Gastrocnemius medialis (tissue), 4 donors: ENCODE measurements around the gene MYH9. TPM values are rescaled to one million over a fixed set of nuclear protein-coding genes. Genes with fewer than 3 reads are reported as not detected.
A peak's percentile ranks its signal among the peaks of the same experiment; 100 is the strongest.

Source experiments
- ATAC-seq, 2 donors: fragments of 150-250 bp; one replicate each; pipeline ENCODE4 v1.9.1; 2016
- DNase-seq, 2 donors: peaks; one replicate each; pipeline ENCODE4 v3.0.0-alpha.2; 2019
- H3K27ac ChIP-seq, 4 donors: fragments of 200-600 bp; sonication (generic); 1 replicate in 1 of 4; 2 replicates in 3 of 4; pipeline ENCODE4 v1.5.1; 2016 to 2018; ENCODE audit warnings: mild to moderate bottlenecking in 2 of 4, moderate library complexity in 1 of 4
- H3K27me3 ChIP-seq, 3 donors: fragments of 200-600 bp; sonication (generic) in 2 of 3; 1 replicate in 1 of 3; 2 replicates in 2 of 3; pipeline versions ENCODE4 v1.5.1 to v1.6.0; 2016 to 2019; ENCODE audit warnings: mild to moderate bottlenecking in 1 of 3, moderate library complexity in 1 of 3
- H3K36me3 ChIP-seq, 2 donors: fragments of 200-600 bp; sonication (generic) in 1 of 2; one replicate each; pipeline ENCODE4 v1.5.1; 2017 to 2018
- H3K4me1 ChIP-seq, 2 donors: fragments of 200-600 bp; sonication (generic) in 1 of 2; one replicate each; pipeline ENCODE4 v1.5.1; 2016 to 2017; ENCODE audit warnings: mild to moderate bottlenecking in 2 of 2
- H3K4me3 ChIP-seq, 4 donors: fragments of 200-600 bp; sonication (generic) in 3 of 4; 1 replicate in 1 of 4; 2 replicates in 3 of 4; pipeline ENCODE4 v1.5.1; 2016 to 2019; ENCODE audit warnings: mild to moderate bottlenecking in 2 of 4
- H3K9me3 ChIP-seq, 3 donors: fragments of 200-600 bp; sonication (generic) in 2 of 3; 1 replicate in 1 of 3; 2 replicates in 2 of 3; pipeline ENCODE4 v1.5.1; 2016 to 2019
- POLR2A ChIP-seq, 2 donors: fragments of 450-650 bp; IDR thresholded peaks; one replicate each; pipeline ENCODE4 v1.6.1; 2017; ENCODE audit warnings: antibody characterized with exemption in 2 of 2, mild to moderate bottlenecking in 2 of 2, moderate library complexity in 2 of 2
- in situ Hi-C, 4 donors: fragments of 200-750 bp; cut with MboI; loops; one replicate each; pipeline versions ENCODE4 v1.15.0 to v1.8.0; 2017; ENCODE audit warnings: low sequenced_read_pairs in 4 of 4
- intact Hi-C: fragments of 100-400 bp; cut with DNase I; formaldehyde crosslinking; loops from one replicate; pipeline ENCODE4 v1.15.1; 2023; ENCODE audit warnings: low total_unique reads
- total RNA-seq, 4 donors: library from RNA; depleted of rRNA; stranded (reverse); fragments of >200 nt; gene quantifications; one replicate each; pipeline versions ENCODE4 v1.1.0 to v1.2.3, GENCODE V29; 2016
- TF ChIP-seq, protein P1 (sequence below), 5 experiments: fragments of 450-650 bp in 3 of 5; fragments of 200-600 bp in 2 of 5; sonication (generic) in 2 of 5; IDR thresholded peaks in 4 of 5; conservative IDR thresholded peaks in 1 of 5; 1 replicate in 4 of 5; 2 replicates in 1 of 5; pipeline ENCODE4 v1.5.1; 2016 to 2019; ENCODE audit warnings: antibody characterized with exemption in 5 of 5, mild to moderate bottlenecking in 3 of 5, moderate library complexity in 3 of 5

Gene MYH9
- total RNA-seq, 4 donors from 2014 or later = 38.9 to 115 (median 104) TPM

DNA sequence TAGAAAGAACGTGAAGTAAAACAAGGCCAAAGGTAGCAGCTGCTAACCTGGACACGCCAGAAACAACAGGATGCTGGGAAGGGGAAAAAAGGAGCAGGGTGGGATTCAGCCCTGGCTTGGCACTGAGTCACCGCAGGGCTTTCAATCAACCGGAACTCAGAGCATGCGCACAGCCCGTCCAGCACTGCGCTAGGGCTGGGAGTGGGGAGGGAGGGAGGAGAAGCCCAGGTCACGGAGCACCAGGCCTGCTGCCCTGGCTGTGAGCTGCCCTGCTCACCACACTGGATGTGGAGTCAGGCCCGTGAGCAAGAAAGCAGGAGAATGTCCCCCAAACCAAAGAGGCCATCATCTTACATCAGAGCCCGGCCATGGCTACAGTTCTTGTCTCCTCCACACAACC, 83.3 kb downstream of the MYH9 start:
- in situ Hi-C loops (no loop called here), intact Hi-C loops (no loop called here)
- Histone ChIP-seq H3K4me3 (no peak overlapping the region), H3K4me1 (no peaks in the 10 kb centered on the region), H3K9me3 (no peaks in the 10 kb centered on the region), H3K27me3 (no peaks in the 10 kb centered on the region), H3K36me3 (peaks cover 9 to 99% of the 10 kb centered on the region in 2 donors), H3K27ac (peak overlapping the region in 3 of 4 donors; percentile 3 to 37 (median 29))
- DNase-seq (no peak), ATAC-seq (no peak)
- TF ChIP-seq, protein P1, sequence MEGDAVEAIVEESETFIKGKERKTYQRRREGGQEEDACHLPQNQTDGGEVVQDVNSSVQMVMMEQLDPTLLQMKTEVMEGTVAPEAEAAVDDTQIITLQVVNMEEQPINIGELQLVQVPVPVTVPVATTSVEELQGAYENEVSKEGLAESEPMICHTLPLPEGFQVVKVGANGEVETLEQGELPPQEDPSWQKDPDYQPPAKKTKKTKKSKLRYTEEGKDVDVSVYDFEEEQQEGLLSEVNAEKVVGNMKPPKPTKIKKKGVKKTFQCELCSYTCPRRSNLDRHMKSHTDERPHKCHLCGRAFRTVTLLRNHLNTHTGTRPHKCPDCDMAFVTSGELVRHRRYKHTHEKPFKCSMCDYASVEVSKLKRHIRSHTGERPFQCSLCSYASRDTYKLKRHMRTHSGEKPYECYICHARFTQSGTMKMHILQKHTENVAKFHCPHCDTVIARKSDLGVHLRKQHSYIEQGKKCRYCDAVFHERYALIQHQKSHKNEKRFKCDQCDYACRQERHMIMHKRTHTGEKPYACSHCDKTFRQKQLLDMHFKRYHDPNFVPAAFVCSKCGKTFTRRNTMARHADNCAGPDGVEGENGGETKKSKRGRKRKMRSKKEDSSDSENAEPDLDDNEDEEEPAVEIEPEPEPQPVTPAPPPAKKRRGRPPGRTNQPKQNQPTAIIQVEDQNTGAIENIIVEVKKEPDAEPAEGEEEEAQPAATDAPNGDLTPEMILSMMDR (IDR thresholded peaks at IDR 0.05 in 4 of 5, conservative IDR thresholded peaks at IDR 0.05 in 1 of 5) = no peak
- no peak for TF ChIP-seq POLR2A (IDR thresholded peaks at IDR 0.05)

DNA sequence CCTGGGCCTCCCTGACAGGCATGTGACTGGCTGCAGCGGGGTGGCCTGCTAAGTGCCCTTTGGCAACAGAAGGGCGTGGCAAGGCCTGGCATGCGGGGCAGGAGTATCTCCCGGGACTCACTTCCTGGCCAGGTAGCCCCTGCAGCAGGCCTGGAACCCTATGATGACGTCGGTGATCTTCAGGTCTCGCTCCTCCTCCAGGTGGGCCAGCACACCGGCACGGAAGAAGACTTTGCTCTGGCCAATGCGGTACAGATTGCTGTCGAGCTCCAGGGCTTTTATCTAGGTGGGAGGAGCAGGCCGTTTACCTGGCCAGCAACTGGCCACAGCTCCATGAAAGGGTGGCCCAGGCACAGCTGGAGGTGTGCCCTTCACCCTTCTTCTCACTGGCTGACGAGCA, 83.9 kb downstream of the MYH9 start:
- TF ChIP-seq POLR2A (IDR thresholded peaks at IDR 0.05) = no peak
- TF ChIP-seq, protein P1 (IDR thresholded peaks at IDR 0.05 in 4 of 5, conservative IDR thresholded peaks at IDR 0.05 in 1 of 5) = no peak
- peak overlapping the region in 2 of 4 donors; percentile 3 to 37 for H3K27ac ChIP-seq
- ATAC-seq = no peak

DNA sequence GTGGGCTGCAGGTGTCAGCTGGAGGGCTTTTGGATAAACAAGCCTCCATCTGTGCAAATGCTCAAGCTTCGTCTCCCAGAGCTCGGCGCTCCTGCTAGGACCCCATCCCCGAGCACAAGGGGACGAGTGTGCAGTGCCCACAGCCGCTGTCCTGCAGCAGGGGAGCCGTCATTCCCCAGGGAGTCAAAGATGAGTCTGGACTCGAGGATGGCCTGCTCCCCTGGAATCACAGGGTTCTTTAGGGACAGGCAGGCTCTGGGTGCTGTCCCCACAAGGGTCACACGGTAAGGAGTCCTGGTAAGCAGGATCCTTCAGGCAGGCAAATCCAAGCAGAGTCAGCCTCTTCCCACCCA, 84.7 kb downstream of the MYH9 start:
- no peak overlapping the region for H3K27ac ChIP-seq
- no peak for ATAC-seq
- H3K9me3 ChIP-seq = no peaks in the 10 kb centered on the region
- peaks cover 13 to 99% of the 10 kb centered on the region in 2 donors for H3K36me3 ChIP-seq
- H3K4me3 ChIP-seq = no peak overlapping the region
- intact Hi-C loops (no loop called here), in situ Hi-C loops (no loop called here)
- H3K27me3 ChIP-seq = no peaks in the 10 kb centered on the region
- TF ChIP-seq, protein P1 (IDR thresholded peaks at IDR 0.05 in 4 of 5, conservative IDR thresholded peaks at IDR 0.05 in 1 of 5) = no peak
- TF ChIP-seq POLR2A (IDR thresholded peaks at IDR 0.05) = no peak
- DNase-seq = no peak
- H3K4me1 ChIP-seq = no peaks in the 10 kb centered on the region

More for the DNA sequence above, 83.9 kb downstream of the MYH9 start:
- Histone ChIP-seq H3K27me3 (no peaks in the 10 kb centered on the region), H3K4me3 (no peak overlapping the region), H3K9me3 (no peaks in the 10 kb centered on the region), H3K36me3 (peaks cover 9 to 99% of the 10 kb centered on the region in 2 donors), H3K4me1 (no peaks in the 10 kb centered on the region)
- intact Hi-C loops (no loop called here), in situ Hi-C loops (no loop called here)
- no peak for DNase-seq

DNA sequence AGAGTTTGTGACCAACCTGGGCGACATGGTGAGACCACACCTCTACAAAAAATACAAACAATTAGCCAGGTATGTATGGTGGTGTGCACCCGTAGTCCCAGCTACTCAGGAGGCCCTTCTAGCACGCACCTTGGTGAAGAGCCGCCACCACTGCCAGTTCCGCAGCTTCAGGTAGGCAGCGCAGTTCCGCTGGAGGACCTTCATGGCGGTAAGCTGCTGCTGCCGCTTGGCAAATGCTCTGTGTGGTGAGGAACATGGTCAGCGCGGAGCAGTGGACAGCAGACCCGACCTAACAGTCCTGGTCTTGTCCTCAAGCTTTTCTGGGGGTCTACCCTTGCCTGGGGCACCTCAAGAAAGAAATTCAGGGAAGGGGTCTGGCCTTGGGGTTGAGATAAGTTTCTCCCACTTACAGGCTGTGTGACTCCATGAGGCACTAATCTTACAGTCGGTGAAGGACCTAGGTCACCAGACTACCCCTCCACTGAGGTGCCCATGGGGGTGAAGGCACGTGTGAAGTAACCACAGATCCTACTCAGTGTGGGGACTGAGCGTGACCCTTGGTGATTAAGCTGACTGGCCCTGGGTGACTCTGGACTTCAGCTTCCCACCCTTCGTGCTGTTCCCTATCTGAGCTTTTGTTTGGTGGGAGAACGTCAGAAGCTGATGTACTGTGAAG, 85.2 kb downstream of the MYH9 start:
- H3K27ac ChIP-seq = peak overlapping the region in 2 of 4 donors; percentile 20 to 29
- in situ Hi-C loops = no loop called here
- no peak for ATAC-seq

More for the DNA sequence above, 85.2 kb downstream of the MYH9 start:
- H3K4me3 ChIP-seq = no peak overlapping the region
- H3K4me1 ChIP-seq = no peaks in the 10 kb centered on the region
- intact Hi-C loops = no loop called here
- DNase-seq = no peak
- H3K9me3 ChIP-seq = no peaks in the 10 kb centered on the region
- H3K27me3 ChIP-seq = no peaks in the 10 kb centered on the region
- peaks cover 13 to 99% of the 10 kb centered on the region in 2 donors for H3K36me3 ChIP-seq
- no peak for TF ChIP-seq POLR2A (IDR thresholded peaks at IDR 0.05)
- TF ChIP-seq, protein P1 (IDR thresholded peaks at IDR 0.05 in 4 of 5, conservative IDR thresholded peaks at IDR 0.05 in 1 of 5) = no peak
